NCI-H774 (cell line): ENCODE measurements around the gene NBAS.
"Not testable (repeated sequence)": the region's sequence is repeated elsewhere in the genome, so short reads cannot be mapped to it uniquely, and the experiment has no call there.

Experiments
- DNase-seq: peaks from one replicate; lab custom pipeline; 2025; lab: John Stamatoyannopoulos, UW

NBAS gene

DNA sequence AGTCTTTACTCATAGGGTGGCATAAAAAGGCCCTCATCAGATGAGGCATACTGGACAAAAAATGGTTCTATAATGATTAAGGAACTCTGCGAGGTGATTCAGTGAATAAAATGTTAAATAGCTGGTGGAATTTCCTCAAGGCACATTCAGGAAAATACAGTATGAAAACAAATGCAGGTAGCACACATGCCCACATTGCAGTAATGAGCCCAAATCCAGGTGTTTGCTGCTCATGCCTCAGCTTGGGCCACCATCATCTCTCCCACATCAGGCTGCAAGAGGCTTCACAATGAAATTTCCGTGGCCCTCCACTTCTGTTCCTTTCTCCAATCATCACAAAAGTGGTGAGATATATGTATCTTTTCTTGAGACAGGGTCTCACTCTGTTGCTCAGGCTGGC lies 298.3 kb downstream of the NBAS start:
- no peak for DNase-seq

DNA sequence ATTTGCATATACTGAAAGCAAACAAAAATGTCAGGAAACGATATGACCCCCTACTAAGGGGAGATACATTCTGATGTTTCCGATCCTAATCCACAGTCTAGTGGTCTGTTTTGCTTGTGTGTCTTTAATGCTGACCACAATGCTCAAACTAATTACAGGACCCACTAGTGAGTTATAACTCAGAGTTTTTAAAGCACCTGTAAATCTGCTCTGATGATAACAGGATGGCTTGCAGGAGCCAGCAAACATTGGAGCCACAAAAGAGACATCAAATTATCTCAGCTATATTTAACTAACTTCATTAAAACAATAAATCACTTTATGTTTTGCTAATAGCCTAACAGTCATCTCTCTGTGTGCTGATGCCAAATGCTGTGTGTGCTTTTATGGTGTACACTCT lies 300.3 kb downstream of the NBAS start:
- no peak for DNase-seq

DNA sequence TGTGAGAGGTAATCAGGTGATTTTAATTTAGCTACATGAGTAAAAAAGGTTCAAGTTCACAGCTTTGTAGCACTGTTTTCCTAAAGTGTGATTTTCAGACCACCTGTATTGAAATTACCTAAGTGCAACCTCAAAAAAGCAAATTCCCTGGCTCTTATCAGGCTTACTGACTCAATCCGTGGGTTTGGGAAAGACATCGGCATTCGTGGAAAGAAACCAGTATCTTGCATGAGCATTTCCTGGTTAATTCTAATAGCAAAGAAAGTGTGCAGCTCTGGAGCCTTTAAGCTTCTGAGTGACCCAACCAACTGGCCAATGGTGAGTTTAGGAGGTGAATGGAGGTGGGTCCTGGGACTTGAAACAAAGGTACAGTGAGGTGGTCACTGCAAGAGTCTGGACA lies 300.9 kb downstream of the NBAS start:
- DNase-seq = no peak

DNA sequence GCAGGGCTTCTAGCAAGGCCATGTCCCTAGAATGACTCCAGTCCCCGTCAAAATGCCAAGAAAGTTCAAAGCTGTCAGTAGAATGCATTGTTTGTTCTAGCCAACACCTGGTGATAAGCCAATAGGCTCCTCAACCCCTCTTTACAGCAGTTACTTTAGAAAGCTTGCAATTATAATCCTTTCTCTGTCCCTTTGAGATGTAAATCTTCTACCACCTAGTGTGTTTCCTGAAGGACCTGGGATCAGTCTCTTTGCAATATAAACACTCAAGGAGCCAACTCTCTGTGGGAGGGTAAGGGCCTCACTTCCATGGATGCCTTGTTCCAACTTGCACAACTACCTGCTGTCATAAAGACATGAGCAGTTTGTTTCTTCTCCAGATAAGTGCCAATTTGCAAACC lies 301.8 kb downstream of the NBAS start:
- no peak for DNase-seq

DNA sequence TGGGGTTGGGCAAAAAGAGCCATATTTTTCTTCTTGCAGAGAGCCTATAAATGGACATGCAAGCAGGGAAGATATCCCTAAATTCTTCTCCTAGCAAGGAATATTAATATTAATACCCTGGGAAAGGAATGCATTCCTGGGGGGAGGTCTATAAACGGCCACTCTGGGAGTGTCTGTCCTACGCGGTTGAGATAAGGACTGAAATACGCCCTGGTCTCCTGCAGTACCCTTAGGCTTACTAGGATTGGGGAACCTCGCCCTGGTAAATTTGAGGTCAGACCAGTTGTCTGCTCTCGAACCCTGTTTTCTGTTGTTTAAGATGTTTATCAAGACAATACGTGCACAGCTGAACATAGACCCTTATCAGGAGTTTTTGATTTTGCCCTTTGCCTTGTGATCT lies 302.7 kb downstream of the NBAS start:
- DNase-seq = not testable (repeated sequence)

DNA sequence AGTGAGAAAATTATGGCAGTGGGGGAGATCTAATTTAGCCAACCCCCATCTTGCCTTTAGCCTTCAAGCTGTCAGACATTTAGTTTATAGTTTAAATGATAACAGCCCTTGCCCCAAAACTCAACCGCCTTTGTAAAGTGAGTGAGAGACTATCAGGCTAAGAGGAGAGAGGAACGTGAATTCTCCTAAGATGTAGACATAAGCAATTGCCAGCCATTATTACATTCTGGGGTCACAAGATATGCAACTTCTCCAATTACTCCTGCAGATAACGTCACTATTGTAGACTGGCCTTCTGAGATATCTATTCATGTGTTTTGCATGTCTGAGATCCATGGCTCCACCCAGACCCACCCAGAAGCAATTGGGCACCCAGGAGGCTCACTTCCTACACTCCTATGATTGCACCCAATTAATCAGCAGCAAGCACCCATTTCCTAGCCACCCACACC lies 307.3 kb downstream of the NBAS start:
- DNase-seq = no peak

DNA sequence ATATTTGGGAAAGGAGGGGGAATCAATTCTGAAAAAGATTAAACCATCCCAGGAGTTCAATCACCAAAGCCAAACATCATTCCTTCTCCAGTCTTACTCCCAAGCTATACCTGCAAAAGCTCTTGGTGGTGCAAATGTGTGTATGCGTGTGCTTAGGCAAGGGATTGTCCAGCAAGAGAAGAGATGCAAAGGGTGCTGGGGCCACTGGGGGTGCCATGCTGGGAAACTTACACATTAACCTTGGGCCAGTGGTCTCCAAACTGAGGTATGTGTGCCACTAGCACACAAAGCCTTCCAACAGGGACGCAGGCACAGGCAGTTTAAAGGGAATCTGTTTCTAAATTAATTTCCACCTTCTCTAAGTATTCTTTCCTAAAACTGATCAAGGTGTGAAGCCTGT lies 307.9 kb downstream of the NBAS start:
- no peak for DNase-seq

DNA sequence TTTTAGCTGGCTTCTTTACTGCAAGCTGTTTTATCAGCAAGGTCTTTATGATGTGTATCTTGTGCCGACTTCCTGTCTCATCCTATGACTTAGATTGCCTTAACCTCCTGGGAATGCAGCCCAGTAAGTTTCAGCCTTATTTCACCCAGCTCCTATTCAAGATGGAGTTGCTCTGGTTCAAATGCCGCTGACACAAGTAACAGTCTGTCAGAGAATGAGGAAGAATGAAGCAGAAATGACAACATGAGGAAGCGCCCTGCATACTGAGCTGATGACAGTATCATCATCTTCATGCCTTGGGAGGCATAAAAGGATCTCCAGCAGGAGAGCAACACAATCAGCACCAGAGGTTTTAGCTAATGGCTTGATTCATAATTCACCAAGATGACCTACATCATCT lies 309.4 kb downstream of the NBAS start:
- no peak for DNase-seq

DNA sequence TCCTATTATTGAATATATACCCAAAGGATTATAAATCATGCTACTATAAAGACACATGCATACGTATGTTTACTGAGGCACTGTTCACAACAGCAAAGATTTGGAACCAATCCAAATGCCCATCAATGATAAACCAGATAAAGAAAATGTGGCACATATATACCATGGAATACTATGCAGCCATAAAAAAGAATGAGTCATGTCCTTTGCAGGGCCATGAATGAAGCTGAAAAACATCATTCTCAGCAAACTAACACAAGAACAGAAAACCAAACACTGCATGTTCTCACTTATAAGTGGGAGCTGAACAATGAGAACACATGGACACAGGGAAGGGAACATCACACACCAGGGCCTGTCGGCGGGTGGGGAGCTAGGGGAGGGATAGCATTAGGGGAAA lies 310.2 kb downstream of the NBAS start:
- DNase-seq = not testable (repeated sequence)

DNA sequence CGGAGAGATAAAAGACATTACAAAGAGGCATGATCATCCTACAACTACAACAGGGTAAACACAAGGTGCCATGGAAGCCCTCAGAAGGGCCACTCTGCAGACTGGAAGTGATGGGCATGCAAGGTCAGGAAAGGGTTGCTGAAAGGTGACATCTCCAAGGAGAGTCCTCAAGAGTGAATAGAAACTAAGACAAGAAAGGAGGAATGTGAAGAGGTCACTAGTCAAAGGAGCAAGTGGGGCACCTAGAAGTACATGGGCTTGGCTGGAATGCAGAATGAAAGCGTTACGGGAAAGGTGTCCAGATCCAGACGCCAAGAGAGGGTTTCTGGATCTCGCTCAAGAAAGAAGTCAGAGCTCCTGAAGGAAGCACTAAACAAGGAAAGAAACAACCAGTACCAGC lies 314.3 kb downstream of the NBAS start:
- no peak for DNase-seq

DNA sequence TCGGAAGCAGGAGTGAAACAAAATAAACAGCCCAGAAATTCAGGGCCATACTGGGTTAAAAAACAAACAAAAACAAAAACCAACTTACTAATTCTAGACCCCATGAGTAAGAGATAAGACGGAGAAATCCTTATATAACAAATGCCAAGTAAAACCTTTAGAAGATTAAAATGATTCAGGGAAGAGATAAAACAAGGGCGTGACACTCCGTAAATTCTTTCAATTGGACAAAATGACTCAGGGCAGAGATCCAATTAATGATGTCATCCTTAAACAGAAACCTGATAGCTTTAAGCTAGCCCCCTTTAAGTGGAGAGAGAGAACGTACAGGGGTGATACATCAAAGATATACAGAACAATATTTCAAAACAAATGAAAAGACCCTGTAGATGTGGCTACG lies 317.4 kb downstream of the NBAS start:
- DNase-seq = no peak

DNA sequence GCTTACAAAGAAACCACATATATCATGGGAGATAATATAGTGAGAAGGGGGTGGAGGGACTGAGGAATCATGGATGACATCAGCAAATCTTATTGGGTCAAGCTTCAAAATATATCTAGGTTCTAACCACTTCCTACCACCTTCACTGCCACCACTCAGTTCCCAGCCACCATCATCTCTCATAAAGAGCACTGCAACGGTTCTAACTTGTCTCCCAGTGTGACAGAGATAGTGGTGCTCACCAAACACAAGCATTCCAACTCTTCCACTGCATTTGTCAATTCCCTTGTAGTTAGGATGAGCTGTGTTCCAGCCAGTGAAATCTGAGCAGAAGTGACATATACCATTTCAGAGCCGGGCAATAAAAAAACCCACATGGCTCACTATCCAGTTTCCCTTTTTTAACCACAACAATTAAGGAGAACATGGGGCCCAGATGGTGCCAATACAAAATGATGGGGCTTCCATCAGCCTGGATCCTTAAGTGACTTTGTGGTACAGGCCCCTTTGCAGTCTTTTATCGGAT lies 318.1 kb downstream of the NBAS start:
- no peak for DNase-seq

DNA sequence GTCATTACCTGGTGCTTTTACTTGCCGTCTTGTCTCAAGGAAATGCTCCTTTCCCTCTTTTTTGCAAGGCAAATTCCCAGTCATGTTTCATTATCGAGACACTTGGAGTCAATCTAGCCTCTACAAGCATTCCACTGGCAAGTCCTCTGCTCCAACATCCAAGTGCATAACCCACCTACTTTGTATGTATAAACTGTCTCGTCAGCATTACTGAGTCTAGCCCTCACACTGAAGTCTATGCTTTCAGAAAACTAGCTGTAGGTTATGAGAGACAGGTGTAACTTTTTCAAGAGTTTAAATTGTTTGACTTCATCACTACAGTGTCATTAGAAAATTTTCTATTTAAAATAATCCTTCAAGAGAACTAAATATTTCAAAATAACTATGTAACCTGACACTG lies 319.2 kb downstream of the NBAS start:
- DNase-seq = no peak

DNA sequence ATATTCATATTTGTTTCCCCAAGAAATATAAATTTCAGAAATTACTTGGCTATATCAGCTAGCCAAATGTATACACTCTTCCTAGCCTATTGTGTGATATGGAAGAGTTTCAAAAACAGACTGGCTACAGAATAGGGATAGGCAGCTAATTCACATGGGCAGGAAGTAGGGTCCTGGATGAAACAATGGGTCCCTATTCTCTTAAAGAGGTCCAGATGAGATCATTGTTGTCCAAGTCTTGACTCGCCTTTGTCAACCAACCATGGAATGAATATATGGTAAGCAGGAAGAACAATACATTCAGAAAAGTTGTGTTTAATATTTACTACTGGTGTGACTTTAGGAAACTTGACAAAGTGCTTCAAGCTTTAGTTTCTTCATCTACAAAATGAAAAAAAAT lies 319.9 kb downstream of the NBAS start:
- DNase-seq = no peak

DNA sequence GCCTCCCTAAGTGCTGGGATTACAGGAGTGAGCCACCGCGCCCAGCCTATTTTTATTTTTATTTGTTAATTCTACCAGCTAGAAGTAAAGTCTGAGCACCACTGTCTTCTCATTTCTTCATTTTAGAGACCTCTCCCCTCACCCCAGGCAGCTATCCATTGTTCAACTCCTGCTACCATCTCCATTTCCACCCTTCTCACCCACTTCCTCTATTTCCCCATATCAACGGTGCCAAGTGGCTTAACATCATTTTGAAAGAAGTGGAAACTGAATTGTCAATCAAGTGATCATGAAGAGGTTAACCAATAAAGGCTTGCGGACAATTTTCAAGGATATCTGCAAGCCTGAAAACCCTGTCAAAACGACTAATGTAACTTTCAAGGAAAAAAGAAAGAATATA lies 323.1 kb downstream of the NBAS start:
- DNase-seq = no peak

DNA sequence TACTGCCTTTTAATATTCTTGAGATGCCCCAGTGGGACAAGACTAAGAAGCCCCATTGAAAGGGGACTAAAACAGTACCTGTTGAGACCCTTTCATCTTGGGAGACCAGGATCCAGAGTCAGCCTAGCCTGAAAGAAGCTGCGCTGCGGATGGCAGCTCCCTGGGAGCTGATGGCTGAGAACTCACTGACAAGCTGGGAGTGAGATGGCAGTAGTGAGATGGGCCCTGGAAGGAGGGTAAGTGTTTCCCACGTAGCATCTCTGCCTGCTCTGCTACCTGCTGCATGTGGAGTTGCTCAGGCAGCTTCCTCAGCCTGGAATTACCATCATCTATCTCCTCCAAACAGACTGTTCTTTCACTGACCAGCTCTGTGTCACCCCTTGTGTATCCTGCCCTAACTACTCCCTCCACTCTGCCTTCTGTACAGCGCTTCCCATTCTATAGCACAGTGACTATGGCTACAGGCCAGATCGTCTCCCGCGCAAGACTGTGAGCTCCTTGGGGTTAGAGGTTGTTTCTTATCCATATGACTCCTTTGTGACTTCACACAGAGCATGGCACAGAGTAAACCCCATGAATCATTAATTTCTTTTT lies 330.4 kb downstream of the NBAS start:
- DNase-seq = no peak

DNA sequence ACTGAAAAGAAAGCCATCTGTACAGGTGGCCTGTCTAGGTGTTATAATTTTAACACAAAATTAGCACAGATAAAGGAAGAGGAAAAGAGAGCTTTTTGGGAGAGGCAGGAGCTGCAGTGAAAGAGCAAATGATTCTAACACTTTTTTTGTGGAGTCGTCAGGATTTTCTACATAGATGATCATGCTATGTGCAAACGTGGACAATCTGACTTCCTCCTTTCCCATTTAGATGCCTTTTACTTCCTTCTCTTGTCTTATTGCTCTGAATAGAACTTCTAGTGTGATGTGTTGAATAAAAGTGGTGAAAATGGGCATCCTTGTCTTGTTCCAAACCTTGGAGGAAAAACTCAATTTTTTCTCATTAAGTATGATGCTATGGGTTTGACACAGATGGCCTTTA lies 334.5 kb downstream of the NBAS start:
- no peak for DNase-seq

DNA sequence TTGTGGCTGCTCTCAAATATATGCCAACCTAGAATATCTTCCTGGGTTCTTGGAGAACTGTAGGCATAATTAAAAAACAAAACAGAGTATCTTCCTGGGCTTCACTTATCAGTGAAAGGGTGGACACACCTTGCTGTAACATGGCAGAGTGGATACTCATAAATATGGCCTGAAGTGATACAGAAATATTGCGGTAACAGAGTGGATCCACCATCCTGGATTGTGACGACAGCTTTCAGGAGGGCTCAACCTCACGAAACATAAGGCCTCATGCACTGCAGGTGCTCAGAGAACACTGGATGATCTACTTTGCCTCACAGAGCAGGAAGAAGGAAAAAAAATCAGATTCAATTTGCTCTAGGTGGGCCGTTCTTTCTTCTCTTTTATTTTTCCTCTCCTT lies 336.0 kb downstream of the NBAS start:
- no peak for DNase-seq

DNA sequence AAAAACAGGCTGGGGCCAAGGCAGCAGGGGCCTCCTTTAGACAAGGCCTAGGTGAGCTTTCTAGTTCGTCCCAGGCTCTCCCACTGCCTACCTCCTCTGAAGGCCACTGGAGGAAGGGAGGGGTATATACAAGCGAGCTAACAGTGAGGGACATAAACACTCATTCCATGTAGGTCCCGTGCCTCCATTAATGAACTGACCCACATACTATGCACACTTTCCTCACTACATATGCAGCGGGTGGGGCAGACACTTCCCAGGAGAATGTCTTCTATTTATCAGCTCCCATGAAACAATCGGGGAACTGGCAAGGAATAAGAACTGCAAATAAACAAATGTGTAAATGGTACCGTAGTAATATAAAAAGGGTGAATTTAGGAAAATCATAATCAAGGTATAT lies 336.5 kb downstream of the NBAS start:
- DNase-seq = no peak

DNA sequence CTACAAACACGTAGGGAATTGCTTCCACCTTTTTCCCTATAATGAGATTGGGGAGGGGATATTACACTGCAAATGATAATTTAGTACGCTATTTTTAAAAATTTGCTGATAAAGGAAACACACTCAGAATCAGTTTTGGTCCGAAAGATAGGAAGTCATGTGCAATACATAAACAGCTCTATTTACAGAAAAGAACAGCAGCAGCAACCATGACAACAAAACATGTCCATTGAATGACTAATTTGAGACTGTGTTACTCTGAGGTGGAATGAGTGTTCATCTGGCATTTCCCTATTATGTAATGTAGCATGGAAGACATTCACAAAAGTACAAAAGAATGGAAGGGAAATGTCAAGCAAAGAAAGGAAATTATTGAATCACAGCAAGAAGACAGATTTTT lies 337.2 kb downstream of the NBAS start:
- DNase-seq = no peak

DNA sequence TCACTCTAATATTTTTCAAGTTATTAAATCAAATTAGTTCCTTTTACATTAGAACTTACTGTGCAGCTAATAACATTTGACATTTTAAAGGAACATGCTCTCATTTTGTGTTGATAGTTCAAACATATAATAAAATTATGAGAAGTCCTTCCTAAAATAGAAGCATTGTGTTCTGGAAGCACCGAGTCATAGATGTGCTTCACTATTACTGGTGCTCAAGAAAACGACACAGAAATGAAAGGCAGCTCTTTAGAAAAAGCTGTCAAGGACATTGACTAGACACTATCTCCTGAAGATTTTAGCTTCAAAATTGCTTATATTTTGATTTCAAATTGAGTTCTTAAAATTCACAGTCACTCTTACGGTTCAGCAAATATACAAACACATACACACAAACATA lies 338.3 kb downstream of the NBAS start:
- DNase-seq = no peak

DNA sequence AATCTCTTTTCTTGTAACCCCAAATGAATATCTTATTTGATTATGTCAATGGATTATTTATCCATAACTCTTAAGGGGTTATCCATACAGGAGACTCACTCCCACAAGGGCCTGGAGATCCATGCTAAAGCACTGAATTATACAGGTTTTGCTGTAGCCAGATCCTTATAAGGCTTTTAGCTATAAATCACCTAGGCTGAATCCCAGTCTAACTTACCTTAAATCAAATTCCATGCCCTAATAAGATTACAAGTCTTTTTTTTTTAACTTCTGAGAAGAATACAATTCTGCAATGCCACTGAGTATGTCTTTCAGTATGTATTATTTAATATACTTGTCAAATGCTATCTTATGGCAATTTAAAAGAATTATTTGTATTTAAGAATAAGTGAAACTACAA lies 340.5 kb downstream of the NBAS start:
- DNase-seq = no peak

DNA sequence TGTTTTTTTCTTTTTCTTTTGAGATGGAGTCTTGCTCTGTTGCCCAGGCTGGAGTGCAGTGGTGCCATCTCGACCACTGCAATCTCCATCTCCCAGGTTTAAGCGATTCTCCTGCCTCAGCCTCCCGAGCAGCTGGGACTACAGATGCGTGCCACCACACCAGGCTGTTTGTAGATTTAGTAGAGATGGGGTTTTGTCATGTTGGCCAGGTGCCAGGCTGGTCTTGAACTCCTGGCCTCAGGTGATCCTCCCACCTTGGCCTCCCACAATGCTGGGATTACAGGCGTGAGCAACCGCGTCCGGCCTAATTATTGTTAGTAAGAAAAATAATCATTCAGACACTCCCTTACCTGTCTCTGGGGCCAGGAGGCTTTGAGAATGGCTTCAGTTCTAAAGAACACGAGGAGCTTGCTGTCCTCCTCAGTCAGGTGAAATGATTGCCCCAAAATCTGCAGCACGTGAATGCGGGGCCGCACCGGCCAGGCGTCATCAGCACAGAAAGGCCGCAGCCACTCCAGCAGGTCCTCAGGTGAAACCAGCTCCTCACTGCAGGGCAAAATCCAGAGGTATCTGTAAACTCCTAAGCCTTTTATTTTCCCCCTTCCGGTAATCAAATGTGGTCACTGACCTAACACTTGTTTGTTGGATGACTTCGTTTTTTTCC lies 342.6 kb downstream of the NBAS start:
- DNase-seq = no peak

DNA sequence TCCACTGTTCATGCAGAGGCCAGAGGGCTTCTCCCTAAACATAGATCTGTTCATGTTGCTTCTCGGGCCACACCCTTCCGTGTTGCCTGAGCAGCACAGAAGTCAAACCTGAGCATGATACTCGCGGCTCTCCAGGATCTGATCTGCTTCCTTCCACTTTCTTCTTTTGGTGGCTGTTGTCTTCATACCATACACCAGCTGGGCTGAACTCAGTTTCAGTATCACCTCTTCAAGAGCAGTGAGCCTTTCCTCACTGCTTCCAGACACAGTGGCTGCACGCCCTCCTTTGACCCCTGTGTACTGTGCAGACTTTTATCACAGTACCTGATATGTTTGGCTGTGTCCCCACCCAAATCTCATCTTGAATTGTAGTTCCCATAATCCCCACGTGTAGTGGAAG lies 348.9 kb downstream of the NBAS start:
- no peak for DNase-seq
